PFSK-1 (cell line): ENCODE measurements around the gene ZNF184.

ENCODE experiments used
- POLR2AphosphoS5 ChIP-seq: IDR thresholded peaks from 2 replicates; pipeline ENCODE4 v1.6.1; 2012; ENCODE audit warnings: low read depth, mild to moderate bottlenecking, control low read depth, low read length, moderate library complexity
- TAF1 ChIP-seq: IDR thresholded peaks from 2 replicates; pipeline ENCODE4 v1.6.1; 2012; ENCODE audit warnings: low read length, control low read depth, borderline replicate concordance; ENCODE audit not compliant: insufficient read depth

GRCh38 chr6:27474672-27475071, 1.8 kb upstream of the ZNF184 start:
- no peak for TF ChIP-seq TAF1
- TF ChIP-seq POLR2AphosphoS5 = no peak
